ENCODE results near the gene UBE2J1.

GRCh38 chr6:89378628-89379027, 26.1 kb upstream of the UBE2J1 start:
- TF ChIP-seq CTCF (IDR thresholded peaks at IDR 0.05; ENCODE audit: insufficient read depth, low read depth, low read length) (no peak), EZH2 (IDR thresholded peaks at IDR 0.05; ENCODE audit: insufficient read depth, low read length) (no peak)
